HG03280 (cell line): Measurements from ENCODE around the gene KCTD20.
"Not testable (repeated sequence)": the region's sequence is repeated elsewhere in the genome, so short reads cannot be mapped to it uniquely, and the experiment has no call there.

ENCODE experiments used
- ATAC-seq: cut with Tn5 transposase; IDR thresholded peaks from one replicate; pipeline ENCODE4 v1.9.1; 2021; ENCODE audit warnings: mild to moderate bottlenecking, moderate library complexity; ENCODE audit not compliant: unreplicated experiment

The KCTD20 gene

DNA sequence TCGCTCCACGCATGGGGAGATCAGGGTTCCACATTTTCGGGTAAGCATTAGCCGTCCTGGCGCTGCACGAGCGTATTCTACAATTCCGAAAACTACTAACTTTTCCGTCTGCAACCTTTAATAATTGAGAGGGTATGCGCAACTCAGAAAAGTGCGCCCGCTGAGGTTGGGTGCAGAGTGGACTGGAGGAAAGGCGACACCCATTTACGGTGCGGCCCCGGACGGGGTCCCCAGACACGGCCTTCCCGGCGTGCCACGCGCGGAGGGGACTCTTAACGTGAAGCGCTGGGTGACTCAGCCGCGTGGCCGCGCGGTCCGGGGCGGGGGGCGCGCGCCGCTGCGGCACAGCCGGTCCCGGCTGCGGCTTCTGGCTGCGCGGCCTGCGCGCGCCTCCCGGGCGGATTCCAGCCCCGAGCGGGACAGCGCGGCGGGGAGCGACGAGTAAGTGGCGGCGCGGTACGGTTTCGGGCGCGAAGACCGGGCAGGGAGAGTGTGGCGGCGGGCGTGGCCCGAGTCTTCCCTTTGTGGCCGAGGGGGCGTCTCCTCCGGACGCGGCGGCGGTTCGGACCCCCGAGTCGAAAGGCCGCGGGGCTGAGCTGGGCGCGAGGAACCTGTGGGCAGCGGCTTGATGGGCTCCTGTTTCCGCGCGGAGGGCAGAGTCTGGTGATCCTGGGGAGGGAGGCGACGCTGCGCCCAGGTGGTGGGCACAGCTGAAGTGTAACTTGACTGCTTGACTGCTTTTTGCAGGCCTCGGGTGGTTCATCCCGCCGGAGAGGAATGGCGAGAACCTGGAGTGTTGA lies at the start of gene KCTD20, which contains the start of gene PXT1:
TSS of gene KCTD20 (plus strand) at position 330 of the 800 bp plus-strand sequence. CDS start 27,098 bp downstream, outside the sequence.
TSS of gene PXT1 (minus strand) at position 184 of the 800 bp plus-strand sequence. CDS start 16,772 bp downstream, outside the sequence.
- peak; percentile 83 for ATAC-seq

GRCh38 chr6:36399970-36400369 lies 42.8 kb upstream of the KCTD20 start:
- ATAC-seq = no peak

- no peak for ATAC-seq
These were observed 40.3 kb upstream of the KCTD20 start for GRCh38 chr6:36402481-36402880.

GRCh38 chr6:36404164-36404563 lies 38.6 kb upstream of the KCTD20 start:
- ATAC-seq = no peak

- ATAC-seq = not testable (repeated sequence)
These were observed 33.1 kb upstream of the KCTD20 start for GRCh38 chr6:36409718-36410117.

- no peak for ATAC-seq
These were observed 29.0 kb upstream of the KCTD20 start for GRCh38 chr6:36413489-36414480.

DNA sequence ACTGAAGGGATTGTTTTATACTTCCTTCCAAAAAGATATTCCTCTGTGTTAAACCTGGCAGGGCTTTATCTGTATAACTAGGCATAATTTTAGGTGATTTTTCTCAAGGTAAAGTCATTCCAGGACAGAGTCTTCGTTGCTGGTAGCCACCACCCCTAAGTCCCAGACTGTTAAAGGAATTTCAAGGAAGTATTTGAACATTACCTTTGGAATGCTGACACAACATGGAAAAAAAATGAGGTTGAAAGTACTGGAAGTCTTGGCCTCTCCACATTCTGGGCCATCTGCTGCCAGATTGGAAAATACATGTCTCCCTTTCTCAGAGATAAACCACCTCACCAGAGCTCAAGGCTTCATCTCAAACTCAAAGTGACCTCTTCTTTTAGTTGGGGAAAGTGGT lies 28.3 kb upstream of the KCTD20 start:
- no peak for ATAC-seq

DNA sequence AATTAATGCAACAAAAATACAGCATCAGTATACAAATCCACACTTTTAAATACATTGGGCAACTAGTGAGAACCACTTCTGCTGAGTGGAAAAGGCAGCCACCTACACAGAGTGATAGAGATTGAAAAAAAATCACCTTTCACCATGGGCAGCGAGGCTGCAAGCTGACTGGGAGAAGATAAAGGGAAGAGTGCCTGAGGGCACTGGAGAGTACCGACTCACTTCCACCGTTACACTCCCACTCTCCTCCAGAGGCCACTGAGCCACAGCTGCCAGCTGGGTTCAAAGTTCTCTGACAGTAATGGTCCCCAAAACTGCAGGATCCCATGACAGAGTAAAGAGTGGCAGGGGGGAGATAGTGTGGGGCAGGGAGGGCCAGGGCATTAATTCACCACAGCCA lies 24.2 kb upstream of the KCTD20 start:
- no peak for ATAC-seq

GRCh38 chr6:36419310-36419709 lies 23.5 kb upstream of the KCTD20 start:
- ATAC-seq = no peak

DNA sequence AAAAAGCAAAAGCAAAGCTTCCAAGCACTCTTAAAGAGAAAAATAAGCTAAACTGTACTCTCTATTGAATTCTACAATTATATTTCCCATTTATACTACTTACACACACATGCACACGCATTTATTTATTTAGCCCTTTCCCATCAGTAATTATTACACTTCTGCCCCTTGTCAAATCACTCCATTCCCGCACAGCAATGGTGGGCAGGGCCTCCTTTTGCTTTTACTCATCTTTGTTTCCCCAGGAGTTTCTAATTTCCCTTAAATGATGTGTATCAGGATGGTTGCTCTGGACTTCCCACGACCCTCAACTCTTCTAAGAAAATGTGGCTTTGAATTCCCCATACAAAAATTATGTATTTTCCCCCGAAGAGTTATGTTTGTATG lies 20.1 kb upstream of the KCTD20 start:
- ATAC-seq = no peak

DNA sequence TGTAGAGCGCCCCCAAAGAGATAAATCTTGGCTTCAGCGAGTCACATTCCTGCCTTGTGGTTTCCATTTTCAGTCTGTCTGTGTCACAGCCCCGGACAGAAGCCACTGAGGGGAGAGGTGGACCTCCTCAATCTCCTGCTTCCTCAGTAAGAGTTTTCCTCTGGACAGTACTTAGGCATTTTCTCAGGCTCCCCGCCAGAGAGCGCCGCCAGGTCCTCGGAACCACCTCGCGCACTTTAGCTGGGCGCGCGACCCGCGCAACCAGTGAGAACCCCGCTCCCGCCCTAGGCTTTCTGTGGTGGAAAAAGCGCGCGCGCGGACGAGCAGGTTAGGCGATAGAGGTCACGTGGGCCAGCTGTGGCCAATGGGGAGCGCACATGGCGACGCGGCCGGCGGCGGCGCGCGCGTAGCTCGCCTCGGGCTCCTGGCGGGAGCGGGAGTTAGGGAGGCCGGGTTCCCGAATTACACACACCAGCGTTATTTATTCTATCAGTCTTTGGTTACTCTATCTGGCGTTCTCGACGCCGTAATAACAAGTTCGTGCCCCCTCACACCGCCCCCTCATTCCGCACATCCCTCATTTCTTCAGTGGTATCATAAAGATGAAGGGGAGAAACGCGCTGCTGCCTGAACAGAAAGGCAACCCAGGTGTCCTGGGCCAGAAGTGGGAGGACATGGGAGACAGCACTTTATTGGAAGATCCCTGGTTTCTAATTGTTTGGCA lies 19.5 kb upstream of the KCTD20 start:
- peak; percentile 95 for ATAC-seq

DNA sequence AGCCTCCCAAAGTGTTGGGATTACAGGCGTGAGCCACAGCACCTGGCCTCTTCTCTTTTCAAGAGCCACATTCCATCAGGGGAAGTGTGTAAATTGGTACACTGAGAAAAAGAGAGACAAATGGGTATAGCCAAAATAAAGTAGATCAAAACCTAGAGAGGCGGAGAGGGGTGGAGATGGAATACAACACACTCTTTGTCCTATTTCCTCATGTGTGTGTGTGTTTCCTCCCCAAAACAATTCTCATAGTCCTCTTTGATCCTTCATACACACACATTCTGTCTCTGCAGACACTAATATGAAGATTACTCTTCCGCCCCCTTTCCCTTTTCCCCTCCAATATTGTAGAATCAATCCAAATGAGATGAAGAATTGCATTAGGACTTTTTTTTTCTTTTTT lies 16.2 kb upstream of the KCTD20 start:
- no peak for ATAC-seq

DNA sequence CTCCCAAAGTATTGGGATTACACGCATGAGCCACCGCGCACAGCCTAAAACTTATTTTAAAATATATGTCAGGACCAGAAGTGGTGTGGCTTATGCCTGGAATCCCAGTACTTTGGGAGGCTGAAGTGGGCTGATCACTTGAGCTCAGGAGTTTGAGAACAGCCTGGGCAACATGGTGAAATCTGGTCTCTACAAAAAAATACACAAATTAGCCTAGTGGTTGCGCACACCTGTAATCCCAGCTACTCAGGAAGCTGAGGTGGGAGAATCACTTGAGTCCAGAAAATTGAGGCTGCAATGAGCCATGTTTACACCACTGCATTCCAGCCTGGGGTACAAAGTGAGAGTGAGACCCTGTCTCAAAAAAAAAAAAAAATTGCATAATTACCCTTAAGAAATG lies 13.9 kb upstream of the KCTD20 start:
- no peak for ATAC-seq

DNA sequence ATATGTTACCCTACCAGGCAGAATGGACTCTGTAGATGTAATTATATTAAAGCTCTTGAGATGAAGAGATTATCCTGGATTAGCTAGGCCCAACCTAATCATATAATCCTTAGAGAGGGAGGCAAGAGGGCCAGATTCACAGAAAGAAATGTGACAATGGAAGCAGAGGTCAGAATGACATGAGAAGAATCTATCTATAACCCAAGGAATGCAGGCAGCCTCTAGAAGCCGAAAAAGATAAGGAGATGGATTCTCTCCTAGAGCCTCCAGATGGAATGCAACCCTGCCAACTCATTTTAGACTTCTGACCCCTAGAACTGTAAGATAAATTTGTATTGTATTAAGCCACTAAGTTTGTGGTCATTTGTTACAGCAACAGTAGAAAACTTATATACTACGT lies 12.4 kb upstream of the KCTD20 start:
- ATAC-seq = no peak

DNA sequence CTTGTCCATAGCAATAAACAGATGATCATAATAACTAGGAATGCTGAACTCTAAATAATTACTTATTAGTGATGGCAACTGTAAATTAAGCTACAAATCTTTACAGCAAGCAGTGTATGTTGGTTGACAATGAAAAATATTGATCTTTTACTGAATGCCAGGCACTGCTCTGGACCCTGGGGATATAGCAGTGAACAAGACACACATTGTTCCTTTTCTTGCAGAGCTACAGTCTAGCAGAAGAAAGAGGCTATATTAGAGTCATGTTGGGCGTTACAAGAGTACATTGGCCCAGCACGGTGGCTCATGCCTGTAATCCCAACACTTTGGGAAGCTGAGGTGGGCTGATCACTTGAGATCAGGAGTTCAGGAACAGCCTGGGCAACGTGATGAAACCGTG lies 11.6 kb upstream of the KCTD20 start:
- ATAC-seq = no peak

- no peak for ATAC-seq
These were observed 10.6 kb upstream of the KCTD20 start for GRCh38 chr6:36432151-36432671.

- no peak for ATAC-seq
These were observed 6.3 kb upstream of the KCTD20 start for GRCh38 chr6:36436466-36436865.

DNA sequence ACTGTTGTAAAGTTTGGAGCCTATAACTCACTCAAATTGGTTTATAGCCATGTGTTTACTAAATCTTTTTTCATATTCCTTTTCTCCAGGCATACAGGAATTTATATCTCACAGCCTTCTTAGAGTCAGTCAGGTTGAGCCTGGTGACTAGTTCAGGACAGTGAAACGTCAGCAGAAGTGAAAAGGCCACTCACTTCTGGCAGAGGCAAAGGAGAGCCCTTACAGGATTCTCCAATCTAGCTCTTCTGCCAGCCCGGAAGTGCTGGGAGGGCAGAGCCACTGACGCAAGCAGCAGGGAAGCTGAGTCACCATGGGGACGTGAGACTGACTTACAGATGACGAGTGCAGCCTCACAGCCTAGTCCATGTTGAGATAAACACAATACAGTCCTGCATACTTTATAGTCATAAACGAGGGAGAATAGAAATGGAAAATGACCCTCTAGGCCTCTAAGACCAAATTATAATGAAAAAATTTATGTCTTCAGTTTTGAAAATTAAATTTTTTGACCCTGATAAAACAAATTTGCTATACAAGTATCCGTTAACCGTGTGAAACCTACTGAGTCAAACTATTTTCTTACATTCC lies 1.4 kb upstream of the KCTD20 start:
- ATAC-seq = peak; percentile 62

DNA sequence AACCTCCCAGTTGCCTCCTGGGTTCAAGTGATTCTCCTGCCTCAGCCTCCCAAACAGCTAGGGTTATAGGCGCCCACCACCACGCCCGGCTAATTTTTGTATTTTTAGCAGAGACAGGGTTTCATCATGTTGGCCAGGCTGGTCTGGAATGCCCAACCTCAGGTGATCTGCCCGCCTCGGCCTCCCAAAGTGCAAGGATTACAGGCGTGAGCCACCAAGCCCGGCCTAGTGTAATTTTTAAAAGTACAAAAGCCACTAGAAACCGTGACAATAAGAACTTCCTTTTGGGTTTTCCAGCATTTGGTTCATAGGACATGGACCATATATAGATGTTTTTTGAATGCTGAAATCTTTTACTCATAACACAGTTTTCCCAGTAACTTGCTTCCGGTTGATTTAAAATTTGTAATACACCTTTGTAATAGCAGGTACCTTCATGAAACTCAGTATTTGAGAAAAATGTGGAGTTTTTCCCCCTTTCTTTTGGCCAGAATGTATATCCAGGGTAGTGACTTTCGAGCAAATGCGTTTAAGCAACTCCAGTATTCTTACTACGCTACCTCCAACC lies 613 bp upstream of the KCTD20 start:
- ATAC-seq = no peak
